ENCODE results near the gene RNF169.
"Not testable (repeated sequence)": the region's sequence is repeated elsewhere in the genome, so short reads cannot be mapped to it uniquely, and the experiment has no call there.

The RNF169 gene

DNA sequence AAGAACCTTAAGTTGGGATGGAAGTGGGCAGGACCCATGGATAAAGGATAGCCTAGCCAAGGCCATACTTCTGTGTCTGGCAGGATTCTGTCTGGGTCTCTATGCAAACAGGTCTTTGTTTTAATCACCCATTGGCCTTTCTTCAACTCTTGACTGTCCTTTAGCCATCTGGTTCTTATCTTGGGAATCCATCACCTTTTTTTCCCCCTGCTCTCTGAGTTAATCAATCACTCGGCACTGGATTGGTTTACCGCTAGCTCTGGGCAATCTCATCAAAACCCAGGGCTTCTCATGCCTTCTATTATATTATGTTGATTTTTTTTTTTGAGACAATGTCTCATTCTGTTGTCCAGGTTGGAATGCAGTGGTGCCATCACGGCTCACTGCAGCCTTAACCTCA is 1.8 kb upstream of the RNF169 start:
- Histone ChIP-seq H3K9ac (ENCODE audit: low read depth in 1 of 2, low read length in 2 of 2) (no peak overlapping the region), H3K36me3 (ENCODE audit: control insufficient read depth in 1 of 2, insufficient read depth in 2 of 2, low read length in 2 of 2) (no peaks in the 10 kb centered on the region), H3K4me1 (ENCODE audit: control insufficient read depth in 1 of 2, insufficient read depth in 2 of 2, low read length in 2 of 2) (peaks cover 17 to 19% of the 10 kb centered on the region in 2 donors), H3K27ac (ENCODE audit: low read depth, low read length) (no peak overlapping the region), H3K9me3 (ENCODE audit: control insufficient read depth in 1 of 2, low read length in 2 of 2) (no peaks in the 10 kb centered on the region), H3K27me3 (ENCODE audit: control insufficient read depth in 1 of 2, insufficient read depth in 2 of 2, low read length in 2 of 2) (no peaks in the 10 kb centered on the region), H3K4me3 (ENCODE audit: low read depth in 1 of 2, low read length in 2 of 2) (no peak overlapping the region)

DNA sequence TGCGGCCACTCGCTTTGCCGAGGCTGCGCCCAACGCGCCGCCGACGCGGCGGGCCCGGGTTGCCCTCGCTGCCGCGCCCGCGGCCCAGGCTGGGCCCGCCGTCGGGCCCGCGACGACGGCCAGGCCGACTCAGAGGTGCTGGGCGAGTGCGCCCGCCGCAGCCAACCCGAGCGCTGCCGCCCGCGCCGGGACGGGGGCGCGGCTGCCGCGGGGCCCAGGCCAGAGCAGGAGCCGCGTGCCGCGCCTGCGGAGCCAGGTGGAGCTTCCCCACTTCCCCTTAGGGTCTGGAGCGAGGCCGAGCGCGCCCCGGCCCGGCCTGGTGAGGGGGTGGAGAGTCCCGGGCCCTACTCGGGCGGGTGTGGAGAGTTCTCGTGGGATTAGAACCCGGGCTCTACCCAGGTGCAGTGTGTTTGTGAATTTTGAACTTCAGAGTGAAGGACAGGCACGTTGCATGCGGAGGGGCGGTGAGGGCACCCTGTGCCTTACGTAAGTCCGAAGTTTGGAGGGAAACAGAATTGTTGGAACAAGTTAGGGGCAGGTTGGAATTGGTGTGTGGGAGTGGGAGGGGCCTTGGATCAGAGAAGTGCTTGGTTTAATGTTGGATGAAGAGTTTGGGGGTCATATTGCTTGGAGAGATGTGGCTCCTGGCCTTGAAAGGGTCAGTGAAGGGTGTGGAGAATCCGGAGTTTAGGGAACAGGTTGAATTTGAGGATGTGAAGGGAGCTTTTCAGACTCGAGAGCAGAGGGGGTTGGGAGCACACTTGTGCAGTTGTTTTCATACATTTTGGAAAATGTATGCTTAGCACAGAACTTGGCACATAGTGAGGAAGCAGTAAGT is 697 bp downstream of the RNF169 start:
- peak overlapping the region; percentile 85 to 91 for H3K4me3 ChIP-seq (ENCODE audit: low read depth in 1 of 2, low read length in 2 of 2)
- no peaks in the 10 kb centered on the region for H3K27me3 ChIP-seq (ENCODE audit: control insufficient read depth in 1 of 2, insufficient read depth in 2 of 2, low read length in 2 of 2)
- H3K9ac ChIP-seq (ENCODE audit: low read depth in 1 of 2, low read length in 2 of 2): peak overlapping the region; percentile 73 to 76
- H3K4me1 ChIP-seq (ENCODE audit: control insufficient read depth in 1 of 2, insufficient read depth in 2 of 2, low read length in 2 of 2): peaks cover 19 to 21% of the 10 kb centered on the region in 2 donors
- no peaks in the 10 kb centered on the region for H3K9me3 ChIP-seq (ENCODE audit: control insufficient read depth in 1 of 2, low read length in 2 of 2)
- H3K27ac ChIP-seq (ENCODE audit: low read depth, low read length): peak overlapping the region; percentile 89
- no peaks in the 10 kb centered on the region for H3K36me3 ChIP-seq (ENCODE audit: control insufficient read depth in 1 of 2, insufficient read depth in 2 of 2, low read length in 2 of 2)

DNA sequence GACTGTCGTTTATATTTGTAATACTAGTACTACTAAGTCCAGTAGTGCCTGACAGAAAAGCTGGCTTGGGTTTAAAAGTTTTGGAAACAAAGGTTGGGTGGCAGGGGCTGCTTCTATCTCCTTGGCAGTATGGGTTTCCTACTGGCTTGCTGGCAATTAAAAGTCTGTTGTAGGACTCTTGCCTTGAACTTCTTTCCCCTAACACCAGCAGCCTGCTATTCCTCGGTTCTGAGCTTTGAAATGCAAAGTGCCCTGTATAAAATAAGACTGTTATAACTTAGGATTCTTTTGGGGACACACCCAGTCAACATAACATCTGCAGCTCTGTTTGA is 1.3 kb downstream of the RNF169 start:
- Histone ChIP-seq H3K4me1 (ENCODE audit: control insufficient read depth in 1 of 2, insufficient read depth in 2 of 2, low read length in 2 of 2) (peaks cover 23 to 24% of the 10 kb centered on the region in 2 donors), H3K27ac (ENCODE audit: low read depth, low read length) (no peak overlapping the region), H3K4me3 (ENCODE audit: low read depth in 1 of 2, low read length in 2 of 2) (peak overlapping the region; percentile 85 to 91), H3K36me3 (ENCODE audit: control insufficient read depth in 1 of 2, insufficient read depth in 2 of 2, low read length in 2 of 2) (no peaks in the 10 kb centered on the region), H3K9me3 (ENCODE audit: control insufficient read depth in 1 of 2, low read length in 2 of 2) (no peaks in the 10 kb centered on the region), H3K9ac (ENCODE audit: low read depth in 1 of 2, low read length in 2 of 2) (peak overlapping the region; percentile 73 to 76), H3K27me3 (ENCODE audit: control insufficient read depth in 1 of 2, insufficient read depth in 2 of 2, low read length in 2 of 2) (no peaks in the 10 kb centered on the region)

DNA sequence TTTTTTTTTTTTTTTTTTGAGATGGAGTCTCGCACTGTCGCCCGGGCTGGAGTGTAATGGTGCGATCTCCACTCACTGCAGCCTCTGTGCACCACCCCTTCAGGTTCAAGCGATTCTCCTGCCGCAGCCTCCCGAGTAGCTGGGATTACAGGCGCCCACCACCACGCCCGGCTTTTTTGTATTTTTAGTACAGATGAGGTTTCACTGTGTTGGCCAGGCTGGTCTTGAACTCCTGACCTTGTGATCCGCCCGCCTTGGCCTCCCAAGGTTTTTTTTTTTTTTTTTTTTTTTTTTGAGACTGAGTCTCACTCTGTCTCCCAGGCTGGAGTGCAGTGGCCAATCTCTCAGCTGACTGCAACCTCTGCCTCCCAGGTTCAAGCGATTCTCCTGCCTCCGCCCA is 1.9 kb downstream of the RNF169 start:
- H3K36me3 ChIP-seq (ENCODE audit: control insufficient read depth in 1 of 2, insufficient read depth in 2 of 2, low read length in 2 of 2): not testable (repeated sequence)

DNA sequence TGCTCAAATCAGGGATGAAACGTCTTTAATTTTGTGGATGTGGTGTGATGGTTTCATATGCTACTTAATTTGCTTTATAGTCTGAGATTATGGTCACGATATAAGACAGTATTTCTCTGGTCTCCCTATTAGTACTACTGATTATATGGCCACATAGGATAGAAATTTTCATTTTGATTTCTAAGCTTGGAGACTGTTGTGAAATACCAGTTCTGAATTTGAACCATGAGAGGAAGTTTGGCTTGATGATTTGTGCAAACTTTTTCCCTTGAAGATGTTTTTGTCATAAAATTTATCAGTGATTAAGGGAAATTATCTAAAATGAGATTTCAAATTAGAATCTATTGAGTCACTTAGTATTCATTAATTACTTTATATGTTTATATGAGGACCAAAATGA is 2.7 kb downstream of the RNF169 start:
- H3K4me1 ChIP-seq (ENCODE audit: control insufficient read depth in 1 of 2, insufficient read depth in 2 of 2, low read length in 2 of 2): peaks cover 33 to 35% of the 10 kb centered on the region in 2 donors
- H3K9me3 ChIP-seq (ENCODE audit: control insufficient read depth in 1 of 2, low read length in 2 of 2): no peaks in the 10 kb centered on the region
- no peak overlapping the region for H3K4me3 ChIP-seq (ENCODE audit: low read depth in 1 of 2, low read length in 2 of 2)
- no peak overlapping the region for H3K27ac ChIP-seq (ENCODE audit: low read depth, low read length)
- H3K9ac ChIP-seq (ENCODE audit: low read depth in 1 of 2, low read length in 2 of 2): no peak overlapping the region
- H3K36me3 ChIP-seq (ENCODE audit: control insufficient read depth in 1 of 2, insufficient read depth in 2 of 2, low read length in 2 of 2): no peaks in the 10 kb centered on the region
- H3K27me3 ChIP-seq (ENCODE audit: control insufficient read depth in 1 of 2, insufficient read depth in 2 of 2, low read length in 2 of 2): no peaks in the 10 kb centered on the region

More for the DNA sequence above, 1.9 kb downstream of the RNF169 start:
- peaks cover 28 to 30% of the 10 kb centered on the region in 2 donors for H3K4me1 ChIP-seq (ENCODE audit: control insufficient read depth in 1 of 2, insufficient read depth in 2 of 2, low read length in 2 of 2)
- H3K27me3 ChIP-seq (ENCODE audit: control insufficient read depth in 1 of 2, insufficient read depth in 2 of 2, low read length in 2 of 2); H3K9ac ChIP-seq (ENCODE audit: low read depth in 1 of 2, low read length in 2 of 2); H3K4me3 ChIP-seq (ENCODE audit: low read depth in 1 of 2, low read length in 2 of 2); H3K27ac ChIP-seq (ENCODE audit: low read depth, low read length); H3K9me3 ChIP-seq (ENCODE audit: control insufficient read depth in 1 of 2, low read length in 2 of 2): not testable (repeated sequence)

DNA sequence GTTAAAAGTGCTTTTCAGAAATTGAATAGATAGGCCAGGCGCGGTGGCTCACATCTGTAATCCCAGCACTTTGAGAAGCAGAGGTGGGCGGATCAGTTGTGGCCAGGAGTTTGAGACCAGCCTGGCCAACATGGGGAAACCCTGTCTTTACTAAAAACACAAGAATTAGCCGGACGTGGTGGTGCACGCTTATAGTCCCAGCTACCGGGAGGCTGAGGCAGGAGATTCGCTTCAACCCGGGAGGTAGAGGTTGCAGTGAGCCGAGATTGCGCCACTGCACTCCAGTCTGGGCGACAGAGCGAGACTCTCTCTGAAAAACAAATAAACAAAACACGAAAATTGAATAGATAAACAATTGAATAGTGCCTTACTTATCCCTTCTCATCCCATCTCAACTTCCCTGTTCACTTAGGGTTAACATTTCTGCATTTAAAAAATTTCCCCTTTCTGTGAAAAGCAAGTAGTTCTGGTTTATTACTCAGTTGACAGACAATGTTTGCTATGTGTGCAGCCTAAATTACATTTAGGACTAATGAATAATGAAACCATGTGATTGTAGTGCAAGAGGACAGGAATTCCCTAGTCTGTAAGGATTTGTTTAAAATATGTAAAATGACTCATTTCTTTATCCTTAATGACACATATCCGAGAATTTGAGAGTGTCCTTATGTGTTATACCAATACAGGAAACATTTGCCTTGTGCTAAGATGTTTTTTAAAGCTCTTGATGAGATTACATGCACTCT is 6.0 kb downstream of the RNF169 start:
- Histone ChIP-seq H3K4me3 (ENCODE audit: low read depth in 1 of 2, low read length in 2 of 2) (no peak overlapping the region), H3K27ac (ENCODE audit: low read depth, low read length) (no peak overlapping the region), H3K4me1 (ENCODE audit: control insufficient read depth in 1 of 2, insufficient read depth in 2 of 2, low read length in 2 of 2) (peaks cover 23 to 24% of the 10 kb centered on the region in 2 donors), H3K9me3 (ENCODE audit: control insufficient read depth in 1 of 2, low read length in 2 of 2) (no peaks in the 10 kb centered on the region), H3K36me3 (ENCODE audit: control insufficient read depth in 1 of 2, insufficient read depth in 2 of 2, low read length in 2 of 2) (no peaks in the 10 kb centered on the region), H3K27me3 (ENCODE audit: control insufficient read depth in 1 of 2, insufficient read depth in 2 of 2, low read length in 2 of 2) (no peaks in the 10 kb centered on the region), H3K9ac (ENCODE audit: low read depth in 1 of 2, low read length in 2 of 2) (no peak overlapping the region)

DNA sequence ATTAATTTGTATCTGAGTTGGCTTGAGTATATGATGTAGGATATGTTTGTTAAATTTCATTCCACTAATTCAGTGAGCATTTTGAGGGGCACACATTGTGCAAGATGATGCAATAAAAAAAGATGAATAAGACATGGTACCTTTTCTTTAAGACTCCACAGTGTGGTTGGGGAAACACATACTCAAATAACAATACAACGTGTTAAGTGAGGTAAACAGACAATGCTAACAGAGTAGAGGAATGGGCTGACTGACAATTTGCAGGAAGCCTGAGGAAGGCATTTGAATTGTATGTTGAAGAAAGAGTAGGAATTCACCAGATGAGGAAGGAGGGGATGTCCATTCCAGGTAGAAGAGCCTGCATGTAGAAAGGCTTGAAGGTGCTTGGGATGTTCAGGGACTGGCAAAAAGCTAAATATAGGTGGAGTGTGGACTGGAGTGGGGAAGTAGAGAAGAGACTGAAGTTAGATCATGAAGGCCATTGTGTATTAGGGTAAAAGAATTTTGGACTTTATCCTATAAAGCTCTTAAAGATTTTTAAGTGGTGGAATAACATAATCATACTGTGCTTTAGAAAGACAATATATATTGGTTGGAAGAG is 6.8 kb downstream of the RNF169 start:
- peaks cover 16% of the 10 kb centered on the region in 2 donors for H3K4me1 ChIP-seq (ENCODE audit: control insufficient read depth in 1 of 2, insufficient read depth in 2 of 2, low read length in 2 of 2)

DNA sequence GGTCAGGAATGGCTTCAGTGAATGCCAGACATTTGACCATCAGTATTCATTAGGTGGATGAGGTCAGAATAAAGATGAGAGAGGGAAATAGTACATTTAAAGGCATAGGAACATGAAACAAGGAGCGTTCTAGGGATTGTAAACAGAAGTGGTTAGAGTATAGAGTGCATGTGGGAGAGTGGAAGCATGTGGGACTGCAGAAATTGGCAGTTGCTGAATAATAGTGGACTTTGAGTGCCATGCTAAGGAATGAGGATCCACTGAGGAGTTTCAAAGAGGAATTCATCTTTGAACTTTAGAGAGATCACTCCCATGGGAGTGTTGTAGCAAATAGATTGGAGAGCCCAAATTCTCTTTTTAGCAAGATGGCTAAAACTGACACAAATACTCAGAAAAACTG is 7.9 kb downstream of the RNF169 start:
- Histone ChIP-seq H3K9me3 (ENCODE audit: control insufficient read depth in 1 of 2, low read length in 2 of 2) (no peaks in the 10 kb centered on the region), H3K9ac (ENCODE audit: low read depth in 1 of 2, low read length in 2 of 2) (no peak overlapping the region), H3K4me1 (ENCODE audit: control insufficient read depth in 1 of 2, insufficient read depth in 2 of 2, low read length in 2 of 2) (peaks cover 16% of the 10 kb centered on the region in 2 donors), H3K27ac (ENCODE audit: low read depth, low read length) (no peak overlapping the region), H3K4me3 (ENCODE audit: low read depth in 1 of 2, low read length in 2 of 2) (no peak overlapping the region), H3K27me3 (ENCODE audit: control insufficient read depth in 1 of 2, insufficient read depth in 2 of 2, low read length in 2 of 2) (no peaks in the 10 kb centered on the region), H3K36me3 (ENCODE audit: control insufficient read depth in 1 of 2, insufficient read depth in 2 of 2, low read length in 2 of 2) (no peaks in the 10 kb centered on the region)

More for the DNA sequence above, 6.8 kb downstream of the RNF169 start:
- Histone ChIP-seq H3K9me3 (ENCODE audit: control insufficient read depth in 1 of 2, low read length in 2 of 2) (no peaks in the 10 kb centered on the region), H3K9ac (ENCODE audit: low read depth in 1 of 2, low read length in 2 of 2) (no peak overlapping the region), H3K4me3 (ENCODE audit: low read depth in 1 of 2, low read length in 2 of 2) (no peak overlapping the region), H3K27ac (ENCODE audit: low read depth, low read length) (no peak overlapping the region), H3K36me3 (ENCODE audit: control insufficient read depth in 1 of 2, insufficient read depth in 2 of 2, low read length in 2 of 2) (no peaks in the 10 kb centered on the region), H3K27me3 (ENCODE audit: control insufficient read depth in 1 of 2, insufficient read depth in 2 of 2, low read length in 2 of 2) (no peaks in the 10 kb centered on the region)

DNA sequence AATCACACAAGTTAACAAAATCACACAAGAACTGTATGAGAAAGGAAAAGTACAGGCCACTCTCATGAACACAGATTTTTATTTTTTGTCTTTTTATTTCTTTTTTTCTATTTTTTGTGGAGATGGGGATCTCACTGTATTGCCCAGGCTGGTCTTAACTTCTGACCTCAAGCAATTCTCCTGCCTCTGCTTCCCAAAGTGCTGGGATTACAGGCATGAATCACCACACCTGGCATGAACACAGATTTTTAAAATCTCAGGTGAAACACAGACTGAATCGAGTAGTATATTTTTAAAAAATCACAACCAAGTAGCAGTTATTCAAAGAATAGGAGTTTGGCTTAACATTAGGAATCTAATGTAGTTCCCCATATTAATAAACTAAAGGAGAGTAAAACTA is 18.3 kb downstream of the RNF169 start:
- Histone ChIP-seq H3K9ac (ENCODE audit: low read depth in 1 of 2, low read length in 2 of 2) (no peak overlapping the region), H3K27me3 (ENCODE audit: control insufficient read depth in 1 of 2, insufficient read depth in 2 of 2, low read length in 2 of 2) (no peaks in the 10 kb centered on the region), H3K9me3 (ENCODE audit: control insufficient read depth in 1 of 2, low read length in 2 of 2) (no peaks in the 10 kb centered on the region), H3K36me3 (ENCODE audit: control insufficient read depth in 1 of 2, insufficient read depth in 2 of 2, low read length in 2 of 2) (no peaks in the 10 kb centered on the region), H3K4me1 (ENCODE audit: control insufficient read depth in 1 of 2, insufficient read depth in 2 of 2, low read length in 2 of 2) (peaks cover 0 to 15% of the 10 kb centered on the region in 2 donors), H3K4me3 (ENCODE audit: low read depth in 1 of 2, low read length in 2 of 2) (no peak overlapping the region), H3K27ac (ENCODE audit: low read depth, low read length) (no peak overlapping the region)

DNA sequence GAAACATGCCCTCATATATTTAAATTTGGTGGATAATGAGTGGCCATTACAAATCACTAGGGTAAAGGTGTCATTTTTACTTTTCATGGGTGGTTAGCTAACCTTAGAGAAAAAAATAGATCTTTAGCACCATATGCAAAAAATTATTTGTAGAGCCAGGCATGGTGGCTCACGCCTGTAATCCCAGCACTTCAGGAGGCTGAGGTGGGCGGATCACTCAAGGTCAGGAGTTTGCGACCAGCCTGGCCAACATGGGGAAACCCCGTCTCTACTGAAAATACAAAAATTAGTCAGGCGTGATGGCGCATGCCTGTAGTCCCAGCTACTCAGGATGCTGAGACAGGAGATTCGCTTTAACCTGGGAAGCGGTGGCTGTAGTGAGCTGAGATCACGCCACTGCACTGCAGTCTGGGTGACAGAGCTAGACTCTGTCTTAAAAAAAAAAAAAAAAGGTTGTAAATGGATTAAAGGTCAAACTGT is 19.6 kb downstream of the RNF169 start:
- H3K4me1 ChIP-seq (ENCODE audit: control insufficient read depth in 1 of 2, insufficient read depth in 2 of 2, low read length in 2 of 2): peaks cover 0 to 15% of the 10 kb centered on the region in 2 donors
- not testable (repeated sequence) for H3K36me3 ChIP-seq (ENCODE audit: control insufficient read depth in 1 of 2, insufficient read depth in 2 of 2, low read length in 2 of 2); H3K4me3 ChIP-seq (ENCODE audit: low read depth in 1 of 2, low read length in 2 of 2); H3K27ac ChIP-seq (ENCODE audit: low read depth, low read length); H3K27me3 ChIP-seq (ENCODE audit: control insufficient read depth in 1 of 2, insufficient read depth in 2 of 2, low read length in 2 of 2); H3K9ac ChIP-seq (ENCODE audit: low read depth in 1 of 2, low read length in 2 of 2); H3K9me3 ChIP-seq (ENCODE audit: control insufficient read depth in 1 of 2, low read length in 2 of 2)
